Measurements from ENCODE around the gene RNF166. TPM values are rescaled to one million over a fixed set of nuclear protein-coding genes. Genes with fewer than 3 reads are reported as not detected.

The RNF166 gene
- total and polyA plus RNA-seq, 5 donors, result 15.0 to 23.8 (median 18.4) TPM

DNA sequence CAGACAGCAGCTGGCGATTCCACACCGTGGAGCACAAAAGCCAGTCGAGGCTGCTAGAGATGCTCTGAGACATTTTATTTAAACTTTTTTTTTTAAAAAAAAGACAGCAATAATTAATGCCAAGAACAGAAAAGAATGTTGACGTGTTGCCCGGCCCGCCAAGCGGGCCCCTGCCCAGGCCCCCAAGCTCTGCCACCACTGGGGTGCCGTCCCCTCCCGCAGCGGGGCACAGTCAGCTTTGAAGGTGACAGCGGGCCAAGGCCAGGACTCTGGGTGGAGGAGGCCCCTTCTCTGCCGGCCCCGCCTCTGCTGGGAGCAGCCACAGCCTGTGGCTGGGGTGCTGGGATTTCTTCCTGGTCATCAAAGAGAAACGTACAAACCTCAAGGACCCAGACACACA lies 9.8 kb downstream of the RNF166 start:
- Histone ChIP-seq H3K9me3 (ENCODE audit: control insufficient read depth, low read length) (no peaks in the 10 kb centered on the region), H3K4me3 (ENCODE audit: low read length) (no peak overlapping the region), H3K27me3 (ENCODE audit: control insufficient read depth, insufficient read depth) (no peaks in the 10 kb centered on the region), H3K4me1 (ENCODE audit: control insufficient read depth, insufficient read depth, low read length) (no peaks in the 10 kb centered on the region), H3K27ac (ENCODE audit: low read length) (no peak overlapping the region)
- 87% methylated on average over 14 of the region's 14 CpGs for whole genome bisulfite sequencing
- ATAC-seq, result no peak
- intact Hi-C loops (cut with DNase I), result no loop called here
- no peak for DNase-seq

DNA sequence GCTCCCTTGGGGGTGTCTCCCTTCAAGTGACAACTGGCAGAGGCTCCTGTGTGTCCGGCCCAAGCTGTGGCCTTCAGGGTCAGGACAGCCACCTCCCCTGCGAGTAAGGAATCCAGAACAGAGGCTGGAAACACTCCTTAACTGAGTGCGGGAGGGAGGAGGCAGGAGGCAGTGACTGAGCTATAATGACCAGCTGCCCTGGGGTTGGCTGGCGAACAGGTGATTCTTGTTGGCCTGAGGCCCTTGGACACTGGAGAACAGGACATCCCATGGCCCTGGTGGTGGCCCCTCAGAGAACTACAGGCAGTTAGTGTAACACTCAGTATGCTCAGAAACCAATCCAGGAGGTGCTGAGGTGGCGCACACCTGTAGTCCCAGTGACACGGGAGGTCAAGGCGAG lies 10.5 kb downstream of the RNF166 start:
- no peaks in the 10 kb centered on the region for H3K4me1 ChIP-seq (ENCODE audit: control insufficient read depth, insufficient read depth, low read length)
- 90% methylated on average over 7 of the region's 7 CpGs for WGBS
- no peak overlapping the region for H3K4me3 ChIP-seq (ENCODE audit: low read length)
- intact Hi-C loops (cut with DNase I), result no loop called here
- no peaks in the 10 kb centered on the region for H3K27me3 ChIP-seq (ENCODE audit: control insufficient read depth, insufficient read depth)
- no peaks in the 10 kb centered on the region for H3K9me3 ChIP-seq (ENCODE audit: control insufficient read depth, low read length)
- no peak overlapping the region for H3K27ac ChIP-seq (ENCODE audit: low read length)
- DNase-seq (no peak), ATAC-seq (no peak)

DNA sequence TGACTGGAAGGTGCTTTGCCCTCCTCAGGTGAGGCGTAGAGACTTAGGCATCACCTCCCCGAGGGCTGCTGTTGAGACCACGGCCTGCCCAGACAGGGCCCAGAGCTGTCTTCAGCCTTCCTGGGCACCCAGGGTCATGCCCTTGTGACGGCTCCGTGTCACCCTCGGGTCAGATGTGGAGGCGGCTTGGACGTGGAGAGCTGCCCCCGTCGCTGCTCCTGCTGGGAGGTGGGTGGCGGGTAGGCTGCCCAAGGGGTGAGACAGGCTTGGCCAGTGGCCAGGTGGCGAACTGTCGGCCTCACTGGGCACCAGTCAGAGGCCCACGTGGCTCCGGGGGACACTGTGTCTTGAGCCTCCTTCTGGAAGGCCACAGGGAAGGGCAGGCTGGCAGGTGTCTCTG lies 11.0 kb downstream of the RNF166 start:
- no peak for ATAC-seq
- H3K27ac ChIP-seq (ENCODE audit: low read length), result no peak overlapping the region
- WGBS, result 68% methylated on average over 15 of the region's 15 CpGs

DNA sequence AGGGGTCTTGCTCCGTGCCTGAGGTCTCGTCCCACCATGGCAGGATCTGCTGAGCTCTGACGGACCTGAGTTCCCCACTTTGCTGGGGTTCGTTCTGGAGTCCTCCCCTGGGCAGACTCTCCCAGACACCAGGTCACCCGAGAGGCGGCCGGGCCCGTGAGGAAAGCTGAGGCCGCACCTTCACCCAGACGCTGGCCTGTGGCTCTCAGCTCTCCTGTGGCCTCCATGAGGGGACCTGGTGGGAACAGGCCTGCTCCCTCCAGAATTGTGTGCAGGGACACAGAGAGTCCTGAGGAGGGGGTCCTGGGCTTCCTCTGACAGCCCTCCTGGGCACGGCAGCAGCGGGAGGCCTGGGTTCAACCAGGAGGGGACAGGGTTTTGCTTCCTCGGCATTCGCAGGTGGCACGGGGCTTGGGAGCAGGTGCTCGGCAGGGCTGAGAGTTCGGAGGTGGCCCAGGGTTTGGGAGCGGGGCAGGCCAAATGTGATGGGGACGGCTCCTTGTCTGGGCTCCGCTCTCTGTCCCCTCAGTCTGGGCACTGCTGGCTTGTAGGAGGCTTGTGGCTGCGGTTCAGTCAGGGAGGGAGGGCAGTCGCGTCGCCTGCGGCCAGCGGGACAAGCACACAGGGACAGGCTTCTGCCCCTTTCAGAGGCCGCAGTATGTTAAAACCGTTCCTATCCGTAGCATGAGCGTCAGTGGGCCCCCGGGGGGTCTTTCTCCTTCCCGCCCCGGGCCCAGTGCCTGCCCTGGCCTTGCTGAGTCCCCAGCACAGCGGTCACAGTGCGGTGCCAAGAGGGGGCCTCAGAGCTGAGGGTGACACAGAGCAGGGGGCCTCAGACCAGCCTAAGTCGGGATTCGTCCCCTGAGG lies 11.8 kb downstream of the RNF166 start:
- H3K27ac ChIP-seq (ENCODE audit: low read length), result no peak overlapping the region
- no peaks in the 10 kb centered on the region for H3K9me3 ChIP-seq (ENCODE audit: control insufficient read depth, low read length)
- no peak overlapping the region for H3K4me3 ChIP-seq (ENCODE audit: low read length)
- intact Hi-C loops (cut with DNase I), result no loop called here
- no peaks in the 10 kb centered on the region for H3K27me3 ChIP-seq (ENCODE audit: control insufficient read depth, insufficient read depth)
- DNase-seq, result peak in 2 of 3 donors; percentile 12 to 42
- 89% methylated on average over 37 of the region's 37 CpGs for WGBS
- no peak for ATAC-seq
- H3K4me1 ChIP-seq (ENCODE audit: control insufficient read depth, insufficient read depth, low read length), result no peaks in the 10 kb centered on the region

More for the DNA sequence above, 11.0 kb downstream of the RNF166 start:
- DNase-seq, result peak in 1 of 3 donors; percentile 48
- no peaks in the 10 kb centered on the region for H3K9me3 ChIP-seq (ENCODE audit: control insufficient read depth, low read length)
- intact Hi-C loops (cut with DNase I), result no loop called here
- no peaks in the 10 kb centered on the region for H3K4me1 ChIP-seq (ENCODE audit: control insufficient read depth, insufficient read depth, low read length)
- no peak overlapping the region for H3K4me3 ChIP-seq (ENCODE audit: low read length)
- no peaks in the 10 kb centered on the region for H3K27me3 ChIP-seq (ENCODE audit: control insufficient read depth, insufficient read depth)

DNA sequence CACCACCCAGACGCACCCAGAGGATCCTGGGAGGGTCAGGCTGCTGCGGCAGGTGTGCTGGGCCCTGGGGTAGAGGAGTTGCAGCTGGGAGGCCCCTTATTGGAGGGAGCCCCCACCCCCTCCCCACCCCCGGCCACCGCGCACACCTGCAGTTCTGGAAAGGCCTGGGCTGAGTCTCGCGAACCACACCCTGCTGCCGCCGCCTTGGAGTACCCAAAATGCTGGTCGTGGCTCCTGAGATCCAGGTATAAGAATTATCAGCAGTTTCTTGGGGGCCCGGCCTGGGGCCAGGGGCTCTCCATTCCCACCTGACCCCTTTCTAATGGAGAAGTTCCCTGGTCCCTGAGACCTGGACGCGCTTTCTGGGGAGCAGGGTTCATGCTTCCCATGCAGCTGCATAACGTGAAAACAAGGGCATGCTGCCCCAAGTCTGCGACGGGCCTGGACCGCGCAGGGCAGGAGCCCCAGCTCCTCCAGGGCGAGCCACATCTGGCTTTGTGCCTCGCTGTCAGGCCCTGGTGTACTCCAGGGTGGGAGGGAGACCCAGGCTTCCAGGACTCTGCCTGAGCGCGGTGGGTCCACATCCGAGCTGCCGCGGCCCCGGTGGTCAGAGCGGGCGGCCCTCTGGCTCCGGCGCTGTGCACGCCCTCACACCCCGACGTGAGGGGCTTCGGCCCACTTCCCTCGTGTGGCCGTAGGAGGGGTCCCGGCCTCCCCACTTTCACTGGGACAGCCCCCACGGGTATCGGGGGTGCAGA lies 12.6 kb downstream of the RNF166 start:
- H3K27ac ChIP-seq (ENCODE audit: low read length), result no peak overlapping the region

DNA sequence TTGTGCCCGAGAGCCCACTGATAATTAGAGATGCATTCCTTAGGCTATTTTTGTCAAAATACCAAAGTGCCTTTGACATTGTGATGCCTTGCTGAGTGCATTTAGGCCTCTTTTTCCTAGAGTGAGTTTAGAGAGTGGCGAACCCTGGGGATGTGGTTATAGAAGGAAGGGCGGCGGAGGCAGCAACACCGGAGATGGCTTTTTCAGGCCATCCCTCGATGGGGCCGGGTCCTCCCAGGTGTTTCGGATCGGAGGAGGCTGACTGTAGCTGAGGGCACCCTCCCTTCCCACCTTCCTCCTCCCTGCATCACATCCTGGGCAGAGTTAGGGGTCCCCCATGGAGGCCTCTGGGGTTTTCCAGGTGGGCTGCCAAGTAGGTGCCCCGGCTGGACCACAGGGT lies 13.3 kb downstream of the RNF166 start:
- DNase-seq, result peak in 1 of 3 donors; percentile 16
- intact Hi-C loops (cut with DNase I), result no loop called here
- 78% methylated on average over 10 of the region's 10 CpGs for WGBS
- Histone ChIP-seq H3K27ac (ENCODE audit: low read length) (no peak overlapping the region), H3K4me3 (ENCODE audit: low read length) (no peak overlapping the region), H3K4me1 (ENCODE audit: control insufficient read depth, insufficient read depth, low read length) (no peaks in the 10 kb centered on the region), H3K9me3 (ENCODE audit: control insufficient read depth, low read length) (no peaks in the 10 kb centered on the region), H3K27me3 (ENCODE audit: control insufficient read depth, insufficient read depth) (no peaks in the 10 kb centered on the region)
- ATAC-seq, result no peak

More for the DNA sequence above, 12.6 kb downstream of the RNF166 start:
- intact Hi-C loops (cut with DNase I), result no loop called here
- no peaks in the 10 kb centered on the region for H3K27me3 ChIP-seq (ENCODE audit: control insufficient read depth, insufficient read depth)
- WGBS, result 92% methylated on average over 39 of the region's 39 CpGs
- no peaks in the 10 kb centered on the region for H3K4me1 ChIP-seq (ENCODE audit: control insufficient read depth, insufficient read depth, low read length)
- ATAC-seq, result no peak
- H3K4me3 ChIP-seq (ENCODE audit: low read length), result no peak overlapping the region
- peak in 2 of 3 donors; percentile 50 to 53 for DNase-seq
- no peaks in the 10 kb centered on the region for H3K9me3 ChIP-seq (ENCODE audit: control insufficient read depth, low read length)

DNA sequence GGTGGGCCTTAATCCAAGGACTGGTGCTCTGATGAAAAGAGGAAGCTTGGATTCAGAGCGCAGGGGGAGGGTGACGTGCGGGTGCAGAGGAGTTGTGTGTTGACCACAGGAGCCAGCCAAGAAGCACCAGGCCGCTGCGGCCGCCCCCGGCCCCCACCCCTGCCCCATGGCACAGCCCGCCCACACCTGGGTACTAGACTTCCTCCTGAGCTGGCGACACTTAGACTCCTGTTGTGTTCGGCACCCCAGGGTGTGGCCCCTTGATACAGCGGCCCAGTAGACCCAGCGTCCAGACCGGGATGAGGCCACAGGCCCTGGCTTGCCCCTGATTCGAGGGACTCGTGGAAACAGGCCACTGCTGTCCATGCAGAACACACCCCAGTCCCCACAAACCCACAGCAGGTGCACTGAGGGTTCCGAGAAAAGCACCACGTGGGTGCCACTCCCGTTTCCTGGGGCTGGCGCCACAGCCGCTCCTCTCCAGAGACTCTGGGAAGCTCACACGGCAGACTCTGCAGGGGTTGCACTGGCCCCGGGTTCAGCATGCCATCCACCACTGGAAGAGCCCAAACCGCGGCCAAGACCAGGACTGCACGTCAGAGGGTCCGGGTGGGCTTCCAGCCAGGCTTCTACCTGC lies 14.2 kb downstream of the RNF166 start:
- peak in 2 of 3 donors; percentile 34 to 68 for DNase-seq
- H3K27ac ChIP-seq (ENCODE audit: low read length), result no peak overlapping the region
- WGBS, result 77% methylated on average over 26 of the region's 26 CpGs

DNA sequence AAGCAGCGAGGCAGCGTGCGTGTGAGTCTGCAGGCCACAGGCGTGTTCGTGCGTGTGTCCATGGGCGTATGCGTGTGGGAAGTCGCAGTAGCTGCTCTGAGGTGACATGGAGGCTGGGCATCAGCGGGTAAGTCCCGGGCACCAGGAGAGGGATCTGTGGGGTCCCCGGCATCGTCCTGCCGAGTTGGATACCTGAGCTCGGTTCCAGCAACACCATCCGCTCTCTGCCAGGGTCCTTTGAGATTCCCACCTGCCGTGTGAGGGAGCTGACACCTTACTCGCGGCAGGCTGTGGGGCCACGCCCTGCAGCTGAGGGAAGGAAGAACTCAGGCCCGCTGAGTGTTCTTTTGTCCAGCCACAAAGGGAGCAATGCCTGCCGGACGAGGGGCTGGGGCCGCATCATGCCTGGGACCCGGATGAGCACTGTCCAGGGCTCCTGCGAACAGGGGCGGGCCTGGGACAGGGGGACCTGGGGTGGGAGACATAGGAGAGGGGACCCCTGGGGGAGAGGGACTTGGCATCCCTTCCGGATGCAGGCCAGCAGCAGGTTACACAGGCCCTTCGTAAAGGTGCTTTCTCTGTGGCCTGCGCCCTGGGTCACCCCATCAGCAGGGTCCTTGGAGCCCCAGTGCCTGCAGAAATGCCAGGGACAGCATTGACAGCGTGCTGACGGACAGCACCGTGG lies 14.9 kb downstream of the RNF166 start:
- H3K27me3 ChIP-seq (ENCODE audit: control insufficient read depth, insufficient read depth), result no peaks in the 10 kb centered on the region
- DNase-seq (peak in 1 of 3 donors; percentile 45), ATAC-seq (no peak)
- no peak overlapping the region for H3K4me3 ChIP-seq (ENCODE audit: low read length)
- no peak overlapping the region for H3K27ac ChIP-seq (ENCODE audit: low read length)
- H3K9me3 ChIP-seq (ENCODE audit: control insufficient read depth, low read length), result no peaks in the 10 kb centered on the region
- H3K4me1 ChIP-seq (ENCODE audit: control insufficient read depth, insufficient read depth, low read length), result peaks cover 4% of the 10 kb centered on the region
- 87% methylated on average over 33 of the region's 33 CpGs for WGBS
- intact Hi-C loops (cut with DNase I), result no loop called here

More for the DNA sequence above, 14.2 kb downstream of the RNF166 start:
- H3K27me3 ChIP-seq (ENCODE audit: control insufficient read depth, insufficient read depth), result no peaks in the 10 kb centered on the region
- H3K4me3 ChIP-seq (ENCODE audit: low read length), result no peak overlapping the region
- intact Hi-C loops (cut with DNase I), result no loop called here
- H3K4me1 ChIP-seq (ENCODE audit: control insufficient read depth, insufficient read depth, low read length), result no peaks in the 10 kb centered on the region
- no peaks in the 10 kb centered on the region for H3K9me3 ChIP-seq (ENCODE audit: control insufficient read depth, low read length)
- peak in 1 of 2 donors; percentile 12 for ATAC-seq

DNA sequence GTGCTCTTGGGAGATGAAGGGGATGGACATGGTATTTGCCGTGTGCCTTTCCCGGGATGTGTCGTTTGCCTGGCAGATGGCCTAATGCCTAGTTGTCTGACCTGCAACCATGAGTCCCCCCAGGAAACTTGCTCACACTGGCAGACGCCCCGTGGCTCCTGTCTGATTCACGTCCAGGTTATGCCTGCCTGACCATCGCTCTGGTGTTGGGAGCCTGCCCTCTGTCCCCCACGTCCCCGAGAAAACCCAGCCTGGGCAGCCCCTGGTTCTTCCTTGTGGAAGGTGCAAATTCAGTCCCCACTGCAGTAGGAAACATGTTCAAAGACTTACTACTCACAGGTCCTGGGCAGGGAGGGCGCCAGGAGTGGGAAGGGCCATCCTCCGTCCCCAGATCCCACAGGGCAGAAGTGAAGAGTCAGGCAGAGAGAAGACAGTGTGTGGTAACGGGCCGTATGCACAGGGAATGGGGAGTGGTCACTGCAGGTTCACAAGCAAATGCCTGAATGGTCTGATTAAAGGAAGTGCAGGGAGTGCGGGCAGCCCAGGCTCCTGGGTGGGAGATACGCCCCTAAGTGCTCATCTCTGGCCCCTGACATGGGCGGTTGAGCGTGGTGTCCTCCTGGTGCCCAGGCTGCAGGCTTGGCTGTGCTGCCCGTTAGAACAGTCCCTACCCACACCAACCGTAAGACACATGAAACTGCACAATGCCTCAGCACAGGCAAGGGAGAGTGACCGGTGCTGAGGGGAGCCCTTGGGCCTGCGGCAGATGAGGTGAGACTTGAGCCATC lies 15.7 kb downstream of the RNF166 start:
- no peak for ATAC-seq
- H3K27ac ChIP-seq (ENCODE audit: low read length), result no peak overlapping the region
- H3K9me3 ChIP-seq (ENCODE audit: control insufficient read depth, low read length), result no peaks in the 10 kb centered on the region
- 81% methylated on average over 21 of the region's 21 CpGs for WGBS
- H3K4me3 ChIP-seq (ENCODE audit: low read length), result no peak overlapping the region
- intact Hi-C loops (cut with DNase I), result no loop called here
- no peaks in the 10 kb centered on the region for H3K27me3 ChIP-seq (ENCODE audit: control insufficient read depth, insufficient read depth)
- peaks cover 4% of the 10 kb centered on the region for H3K4me1 ChIP-seq (ENCODE audit: control insufficient read depth, insufficient read depth, low read length)
- DNase-seq, result peak in 1 of 3 donors; percentile 38
